Activated naive CD8-positive, alpha-beta T cell treated with anti-CD3 and anti-CD28 coated beads, Interleukin-2, amount 10 ng/mL, durations not matched to agents 7 days and 5 days (primary cell): ENCODE results near the gene PASK. TPM values are rescaled to one million over a fixed set of nuclear protein-coding genes. Genes with fewer than 3 reads are reported as not detected.

ENCODE experiments used
- ATAC-seq: fragments of 150-1000 bp; cut with Tn5 transposase; one replicate; pipeline ENCODE4 v1.10.0; 2021; ENCODE audit warnings: low read depth, moderate library complexity
- POLR2A ChIA-PET: fragments of 350-600 bp; sonication (Branson Sonifier 250); formaldehyde crosslinking; loops from one replicate; lab custom pipeline; 2021; ENCODE audit warnings: antibody characterized with exemption; lab: Charles Lee
- DNase-seq: peaks from one replicate; pipeline ENCODE4 v3.0.0; 2021
- H3K27ac Mint-ChIP-seq: one replicate; pipeline ENCODE4 v1.8.0; 2022; ENCODE audit warnings: mild to moderate bottlenecking, mixed read lengths
- H3K27me3 Mint-ChIP-seq: one replicate; pipeline ENCODE4 v1.8.0; 2022; ENCODE audit warnings: mild to moderate bottlenecking, moderate library complexity, mixed read lengths
- H3K36me3 Mint-ChIP-seq: one replicate; pipeline ENCODE4 v1.8.0; 2021; ENCODE audit warnings: mild to moderate bottlenecking, mixed read lengths
- H3K4me1 Mint-ChIP-seq: one replicate; pipeline ENCODE4 v1.8.0; 2021; ENCODE audit warnings: mixed read lengths
- H3K4me3 Mint-ChIP-seq: one replicate; pipeline ENCODE4 v1.8.0; 2022; ENCODE audit warnings: mild to moderate bottlenecking, moderate library complexity, mixed read lengths
- H3K9me3 Mint-ChIP-seq: one replicate; pipeline ENCODE4 v1.8.0; 2021; ENCODE audit warnings: mixed read lengths
- total RNA-seq, 2 experiments: library from RNA; stranded (reverse); gene quantifications; one replicate each; pipeline ENCODE4 v1.2.3, GENCODE V29; 2021

PASK gene
- total RNA-seq, 2 experiments from 2014 or later, result 132 to 153 TPM

DNA sequence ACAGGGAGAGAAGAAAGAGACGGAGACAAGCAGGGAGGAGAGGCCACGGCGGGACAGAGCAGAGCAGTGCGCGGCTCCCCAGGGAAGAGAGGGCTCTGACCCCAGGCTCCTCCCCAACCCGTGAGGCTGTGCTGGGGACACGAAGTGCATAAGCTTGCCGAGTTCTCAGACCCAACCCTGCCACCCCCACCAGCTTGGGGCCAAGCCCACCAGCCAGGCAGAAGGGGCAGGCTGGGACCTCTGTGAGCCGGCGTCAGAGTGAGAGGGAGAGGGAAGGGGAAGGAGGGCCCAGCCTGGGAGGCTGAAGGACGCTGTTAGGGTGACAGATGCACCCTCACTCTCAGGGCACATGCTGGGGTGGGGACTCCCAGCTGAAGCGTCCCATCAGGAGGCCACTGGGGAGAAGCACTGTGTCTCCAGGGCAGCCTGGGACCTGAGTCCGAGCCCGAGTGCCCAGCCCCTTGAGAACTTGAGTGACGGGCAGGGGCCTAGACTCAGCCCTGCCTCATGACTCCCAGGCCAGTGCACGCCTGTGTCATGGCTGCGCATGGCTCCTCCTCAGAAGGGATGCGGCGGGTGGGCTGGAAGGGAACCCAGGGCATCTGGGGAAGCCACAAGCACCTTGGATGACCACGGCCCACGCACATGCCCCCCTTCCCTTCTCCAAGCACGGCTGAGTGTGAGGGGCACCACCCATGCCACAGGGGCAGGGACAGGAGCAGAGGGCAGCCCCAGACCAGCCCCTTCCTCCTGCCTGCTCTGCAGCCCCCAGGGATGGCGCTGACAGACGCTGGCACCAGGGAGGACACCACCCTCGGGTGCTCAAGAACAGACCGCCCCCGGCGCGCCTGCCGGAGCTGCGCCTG lies 78.2 kb downstream of the PASK start:
- Mint-ChIP-seq H3K27me3 (no peaks in the 10 kb centered on the region), H3K4me3 (no peak overlapping the region), H3K27ac (no peak overlapping the region), H3K9me3 (no peaks in the 10 kb centered on the region), H3K36me3 (no peaks in the 10 kb centered on the region), H3K4me1 (no peaks in the 10 kb centered on the region)
- no peak for ATAC-seq
- DNase-seq, result no peak
- POLR2A ChIA-PET, result no interaction called here

DNA sequence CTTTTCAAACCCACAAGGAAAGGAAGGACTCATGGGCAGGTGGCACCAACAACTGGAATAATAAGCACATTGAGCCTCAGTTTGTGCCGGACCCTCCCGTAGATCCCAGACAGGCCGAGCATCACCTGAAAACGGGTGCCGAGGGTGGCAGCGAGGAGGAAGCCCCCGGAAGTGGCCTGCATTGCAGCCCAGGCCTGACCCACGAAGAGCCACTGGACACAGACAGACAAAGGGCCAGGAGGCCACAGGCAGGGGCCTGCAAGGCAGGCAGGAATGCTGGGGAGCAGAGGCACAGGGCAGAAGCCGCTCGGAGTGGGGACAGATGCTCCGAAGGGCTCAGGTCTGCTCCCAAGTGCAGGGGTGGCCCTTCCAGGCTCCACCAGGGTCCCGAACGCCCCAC lies 78.9 kb downstream of the PASK start:
- Mint-ChIP-seq H3K4me3 (no peak overlapping the region), H3K27me3 (no peaks in the 10 kb centered on the region), H3K27ac (no peak overlapping the region), H3K4me1 (no peaks in the 10 kb centered on the region), H3K36me3 (no peaks in the 10 kb centered on the region), H3K9me3 (no peaks in the 10 kb centered on the region)
- POLR2A ChIA-PET, result no interaction called here
- DNase-seq, result no peak
- ATAC-seq, result no peak

DNA sequence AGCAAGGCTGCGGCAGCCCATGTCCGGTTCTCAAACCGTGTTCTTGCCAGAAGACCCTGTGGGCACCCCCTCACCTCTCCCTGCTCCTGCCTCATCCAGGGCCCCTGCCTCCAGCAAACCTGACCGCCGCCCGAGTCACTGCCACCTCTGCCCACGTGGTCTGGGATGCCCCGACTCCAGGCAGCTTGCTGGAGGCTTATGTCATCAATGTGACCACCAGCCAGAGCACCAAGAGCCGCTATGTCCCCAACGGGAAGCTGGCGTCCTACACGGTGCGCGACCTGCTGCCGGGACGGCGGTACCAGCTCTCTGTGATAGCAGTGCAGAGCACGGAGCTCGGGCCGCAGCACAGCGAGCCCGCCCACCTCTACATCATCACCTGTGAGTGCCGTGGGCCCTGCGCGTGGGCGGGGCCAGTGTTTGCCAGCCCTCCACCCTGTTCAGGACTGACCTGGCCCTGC lies 79.4 kb downstream of the PASK start:
- no peak for ATAC-seq
- POLR2A ChIA-PET, result no interaction called here

DNA sequence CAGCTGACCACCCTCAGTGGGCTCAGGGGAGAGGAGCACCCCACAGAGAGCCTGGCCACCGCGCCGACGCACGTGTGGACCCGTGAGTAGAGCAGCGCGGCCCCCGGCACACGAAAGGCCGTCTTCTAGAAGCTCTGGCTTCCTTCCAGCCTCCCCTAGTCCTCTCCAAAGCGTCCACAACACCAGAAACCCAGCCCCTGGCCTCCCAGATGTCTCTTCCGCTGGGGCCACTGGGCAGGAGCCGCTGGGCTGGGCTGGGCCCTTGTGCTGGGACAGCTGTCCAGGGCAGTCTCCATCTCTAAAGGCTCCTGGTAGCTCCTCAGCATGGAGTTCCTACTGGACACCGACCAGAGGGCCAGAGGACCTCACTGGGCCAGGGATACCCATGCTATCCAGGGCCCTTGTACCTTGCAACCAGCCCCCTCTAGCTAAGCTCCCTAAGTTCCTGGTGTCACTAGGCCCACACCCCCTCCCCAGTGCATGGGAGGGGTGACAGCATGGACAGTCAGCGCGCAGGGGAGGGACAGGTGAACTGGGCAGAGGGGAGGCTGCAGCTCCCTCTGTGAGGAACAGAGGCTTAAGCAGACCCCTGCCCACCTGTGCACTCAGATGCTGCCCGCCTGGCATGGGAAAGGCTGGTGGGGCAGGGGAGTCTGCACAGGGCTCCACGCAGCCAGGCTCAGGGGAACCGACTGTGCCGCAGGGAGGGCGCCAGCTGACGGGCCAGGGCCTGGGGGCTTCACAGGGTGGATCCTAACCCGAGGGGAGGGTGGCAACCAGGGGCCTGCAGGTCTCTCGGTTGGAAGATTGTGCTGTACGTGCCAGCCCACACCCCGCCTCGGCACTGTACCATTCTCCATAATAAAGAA lies 80.1 kb downstream of the PASK start:
- Mint-ChIP-seq H3K27ac (no peak overlapping the region), H3K4me3 (no peak overlapping the region), H3K9me3 (no peaks in the 10 kb centered on the region), H3K36me3 (no peaks in the 10 kb centered on the region), H3K4me1 (peaks cover 2% of the 10 kb centered on the region), H3K27me3 (no peaks in the 10 kb centered on the region)
- ATAC-seq (no peak), DNase-seq (no peak)
- POLR2A ChIA-PET, result no interaction called here

More for the DNA sequence above, 79.4 kb downstream of the PASK start:
- Mint-ChIP-seq H3K4me3 (no peak overlapping the region), H3K4me1 (no peaks in the 10 kb centered on the region), H3K27me3 (no peaks in the 10 kb centered on the region), H3K27ac (no peak overlapping the region), H3K9me3 (no peaks in the 10 kb centered on the region), H3K36me3 (no peaks in the 10 kb centered on the region)
- no peak for DNase-seq

DNA sequence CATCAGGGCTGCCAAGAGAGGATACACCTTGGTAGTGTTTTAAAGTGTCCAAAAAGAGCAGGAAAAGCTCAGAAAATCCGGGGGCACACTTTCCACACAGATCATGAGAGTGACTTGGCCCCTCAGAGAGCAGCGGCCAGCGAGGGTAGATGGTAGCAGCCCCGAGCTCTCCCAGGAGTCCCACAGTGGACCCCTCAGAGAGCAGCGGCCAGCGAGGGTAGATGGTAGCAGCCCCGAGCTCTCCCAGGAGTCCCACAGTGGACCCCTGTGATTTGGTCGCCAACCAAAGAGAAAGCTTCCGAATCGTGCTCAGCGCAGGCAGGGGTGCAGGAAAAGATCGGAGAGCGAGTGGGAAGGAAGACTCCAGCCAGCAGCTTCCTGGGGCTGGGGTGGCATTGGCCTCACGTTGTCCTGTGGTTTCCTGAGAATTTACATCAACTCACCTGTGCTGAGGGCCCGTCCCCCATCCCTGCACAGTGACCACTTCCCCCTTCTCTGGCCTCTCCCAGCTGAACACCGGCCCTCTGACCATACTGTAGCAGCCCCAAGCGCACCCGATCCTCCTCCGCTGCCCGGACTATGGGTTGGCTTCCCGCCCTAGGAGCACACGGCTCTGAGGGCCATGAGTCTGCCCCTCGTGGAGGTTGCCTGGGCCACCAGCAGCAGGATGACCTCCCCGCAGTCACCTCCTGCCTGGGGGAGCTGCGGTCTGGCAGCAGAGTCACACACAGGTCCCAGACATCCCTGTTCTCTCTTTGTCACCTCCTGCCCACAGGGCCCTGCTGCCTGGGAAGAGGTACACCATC lies 80.9 kb downstream of the PASK start:
- peaks cover 4% of the 10 kb centered on the region for H3K4me1 Mint-ChIP-seq
- POLR2A ChIA-PET, result no interaction called here
- no peaks in the 10 kb centered on the region for H3K9me3 Mint-ChIP-seq
- no peak overlapping the region for H3K4me3 Mint-ChIP-seq
- ATAC-seq, result no peak
- no peak for DNase-seq
- H3K27ac Mint-ChIP-seq, result no peak overlapping the region
- H3K36me3 Mint-ChIP-seq, result no peaks in the 10 kb centered on the region
- H3K27me3 Mint-ChIP-seq, result no peaks in the 10 kb centered on the region

DNA sequence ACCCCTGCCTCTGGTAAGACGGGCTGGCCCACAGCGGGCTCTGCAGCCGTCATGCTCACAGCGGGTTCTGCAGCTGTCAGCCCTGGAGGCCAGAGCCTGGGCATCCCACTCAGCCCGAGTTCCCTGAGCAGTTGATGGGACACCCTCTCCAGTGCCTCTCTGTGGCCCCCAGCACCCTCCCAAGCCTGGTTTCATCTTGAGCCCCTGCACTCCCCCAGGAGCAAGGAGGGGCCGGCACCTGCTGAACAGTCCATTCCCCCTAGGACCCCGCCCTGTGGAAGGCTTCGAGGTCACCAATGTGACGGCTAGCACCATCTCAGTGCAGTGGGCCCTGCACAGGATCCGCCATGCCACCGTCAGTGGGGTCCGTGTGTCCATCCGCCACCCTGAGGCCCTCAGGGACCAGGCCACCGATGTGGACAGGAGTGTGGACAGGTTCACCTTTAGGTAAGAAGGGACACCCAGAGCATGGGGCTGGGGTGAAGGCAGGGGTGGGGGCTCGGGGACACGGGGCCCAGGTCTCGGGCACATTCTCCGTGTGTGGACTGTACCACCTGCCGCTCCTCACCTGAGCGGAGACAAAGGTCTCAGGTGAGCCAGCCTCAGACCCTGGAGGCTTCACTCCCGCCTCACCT lies 81.7 kb downstream of the PASK start:
- H3K4me3 Mint-ChIP-seq, result no peak overlapping the region
- DNase-seq, result no peak
- no peak for ATAC-seq
- H3K9me3 Mint-ChIP-seq, result no peaks in the 10 kb centered on the region
- H3K36me3 Mint-ChIP-seq, result no peaks in the 10 kb centered on the region
- H3K27me3 Mint-ChIP-seq, result no peaks in the 10 kb centered on the region
- peaks cover 4% of the 10 kb centered on the region for H3K4me1 Mint-ChIP-seq
- POLR2A ChIA-PET, result no interaction called here
- no peak overlapping the region for H3K27ac Mint-ChIP-seq

DNA sequence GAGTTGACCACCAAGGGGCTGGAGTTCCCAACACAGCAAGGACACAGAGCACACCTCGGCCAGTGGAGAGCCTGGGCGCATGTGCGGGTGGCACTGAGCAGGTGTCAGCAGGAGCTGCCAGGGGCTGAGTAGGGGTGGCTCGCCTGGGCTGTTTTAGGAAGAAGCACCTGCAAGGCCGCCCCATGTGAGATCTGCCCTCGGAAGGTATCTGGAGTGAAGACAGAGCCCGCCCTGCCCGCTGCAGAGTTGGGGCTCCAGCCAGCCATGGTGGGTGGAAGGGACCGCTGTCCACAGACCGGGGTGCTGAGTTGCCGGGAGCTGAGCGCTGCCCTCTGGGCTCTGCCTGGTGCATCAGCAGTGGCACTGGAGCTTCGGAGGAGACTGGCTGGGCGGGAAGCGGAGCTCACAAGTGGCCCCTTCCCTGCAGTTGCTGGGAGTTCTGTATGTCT lies 82.4 kb downstream of the PASK start:
- DNase-seq (peak; percentile 32), ATAC-seq (no peak)
- POLR2A ChIA-PET, result no interaction called here
- no peaks in the 10 kb centered on the region for H3K27me3 Mint-ChIP-seq
- no peaks in the 10 kb centered on the region for H3K36me3 Mint-ChIP-seq
- H3K4me3 Mint-ChIP-seq, result no peak overlapping the region
- no peak overlapping the region for H3K27ac Mint-ChIP-seq
- H3K4me1 Mint-ChIP-seq, result peaks cover 4% of the 10 kb centered on the region
- no peaks in the 10 kb centered on the region for H3K9me3 Mint-ChIP-seq

DNA sequence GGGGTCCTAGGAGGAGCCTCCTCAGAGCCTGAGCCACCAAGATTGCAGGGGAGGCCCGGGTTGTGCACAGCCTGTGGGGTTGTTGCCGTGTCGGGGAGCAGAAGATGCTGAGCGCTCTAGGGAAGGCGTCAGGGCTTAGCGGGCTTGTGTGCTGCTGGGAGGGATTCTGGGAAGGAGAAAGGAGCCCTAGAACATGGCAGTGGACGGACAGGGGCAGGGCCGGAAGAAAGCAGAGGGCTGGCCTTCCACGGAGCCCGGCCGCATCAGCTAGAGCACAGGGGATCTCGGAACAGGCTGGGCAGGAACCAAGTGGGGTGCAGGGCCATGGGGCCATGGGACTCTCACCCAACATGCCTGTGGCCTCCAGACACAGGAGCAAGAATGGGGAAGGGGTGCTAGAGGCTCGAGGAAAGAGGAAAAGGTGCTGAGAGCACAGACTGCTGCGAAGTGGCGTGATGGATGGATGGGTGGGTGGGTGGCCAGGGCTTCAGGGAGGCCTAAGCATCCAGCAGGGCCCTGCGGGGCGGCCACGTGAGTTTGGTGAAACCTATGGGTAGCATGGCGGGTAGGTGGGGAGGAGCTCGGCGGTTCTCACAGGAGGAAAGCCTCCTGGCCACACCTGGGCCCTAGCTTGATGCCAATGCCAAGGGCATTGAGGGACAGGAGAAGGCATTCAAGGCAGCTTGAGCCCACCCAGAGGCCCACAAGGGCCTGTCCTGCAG lies 82.9 kb downstream of the PASK start:
- Mint-ChIP-seq H3K4me1 (peaks cover 4% of the 10 kb centered on the region), H3K27ac (no peak overlapping the region), H3K36me3 (no peaks in the 10 kb centered on the region), H3K9me3 (no peaks in the 10 kb centered on the region), H3K27me3 (peaks cover 2% of the 10 kb centered on the region), H3K4me3 (no peak overlapping the region)
- DNase-seq, result no peak
- POLR2A ChIA-PET, result no interaction called here
- no peak for ATAC-seq

DNA sequence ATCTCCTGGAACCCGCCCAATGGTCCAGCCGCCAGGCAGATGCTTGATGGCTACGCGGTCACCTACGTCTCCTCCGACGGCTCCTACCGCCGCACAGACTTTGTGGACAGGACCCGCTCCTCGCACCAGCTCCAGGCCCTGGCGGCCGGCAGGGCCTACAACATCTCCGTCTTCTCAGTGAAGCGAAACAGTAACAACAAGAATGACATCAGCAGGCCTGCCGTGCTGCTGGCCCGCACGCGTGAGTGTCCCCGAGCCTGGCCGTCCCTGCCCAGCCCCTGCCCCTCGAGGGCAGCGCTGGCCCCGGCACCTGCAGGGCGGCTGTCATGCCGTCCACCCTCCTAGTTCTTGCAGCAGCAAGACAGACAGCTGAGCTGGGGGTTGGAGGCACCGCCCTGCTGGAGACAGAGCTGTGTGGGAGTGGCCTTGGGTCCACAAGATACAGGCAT lies 83.9 kb downstream of the PASK start:
- DNase-seq (no peak), ATAC-seq (no peak)
- H3K4me1 Mint-ChIP-seq, result peaks cover 4% of the 10 kb centered on the region
- POLR2A ChIA-PET, result interaction anchor here (0.7 kb wide), 1 partner anchor 27 kb away, joined by 4 read pairs; no protein-coding TSS in a partner anchor
- no peaks in the 10 kb centered on the region for H3K9me3 Mint-ChIP-seq
- no peak overlapping the region for H3K4me3 Mint-ChIP-seq
- H3K36me3 Mint-ChIP-seq, result no peaks in the 10 kb centered on the region
- peaks cover 2% of the 10 kb centered on the region for H3K27me3 Mint-ChIP-seq
- H3K27ac Mint-ChIP-seq, result no peak overlapping the region

DNA sequence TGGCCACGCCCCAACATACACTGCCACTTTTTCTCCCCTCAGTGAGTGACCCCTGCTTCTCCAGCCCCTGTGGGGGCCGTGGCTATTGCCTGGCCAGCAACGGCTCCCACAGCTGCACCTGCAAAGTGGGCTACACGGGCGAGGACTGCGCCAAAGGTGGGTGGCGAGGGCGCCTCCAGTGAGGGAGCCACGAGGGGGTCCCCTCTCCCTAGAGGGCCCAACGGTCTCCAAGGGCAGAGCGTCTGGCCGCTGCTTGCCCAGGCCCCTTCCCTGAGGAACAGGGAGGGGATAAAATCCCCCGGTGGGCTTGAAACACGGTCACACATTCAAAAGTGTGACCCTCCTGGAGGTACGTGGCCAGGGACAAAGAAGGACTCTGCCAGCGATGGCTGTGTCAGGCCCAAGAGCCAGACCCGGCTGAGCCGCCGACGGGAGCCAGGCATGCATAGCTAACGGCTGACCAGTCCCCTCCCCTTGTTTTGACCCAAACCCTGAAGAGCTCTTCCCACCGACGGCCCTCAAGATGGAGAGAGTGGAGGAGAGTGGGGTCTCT lies 84.4 kb downstream of the PASK start:
- peaks cover 2% of the 10 kb centered on the region for H3K27me3 Mint-ChIP-seq
- no peak overlapping the region for H3K27ac Mint-ChIP-seq
- DNase-seq (no peak), ATAC-seq (no peak)
- peaks cover 4% of the 10 kb centered on the region for H3K4me1 Mint-ChIP-seq
- no peak overlapping the region for H3K4me3 Mint-ChIP-seq
- no peaks in the 10 kb centered on the region for H3K36me3 Mint-ChIP-seq
- POLR2A ChIA-PET, result no interaction called here
- no peaks in the 10 kb centered on the region for H3K9me3 Mint-ChIP-seq

DNA sequence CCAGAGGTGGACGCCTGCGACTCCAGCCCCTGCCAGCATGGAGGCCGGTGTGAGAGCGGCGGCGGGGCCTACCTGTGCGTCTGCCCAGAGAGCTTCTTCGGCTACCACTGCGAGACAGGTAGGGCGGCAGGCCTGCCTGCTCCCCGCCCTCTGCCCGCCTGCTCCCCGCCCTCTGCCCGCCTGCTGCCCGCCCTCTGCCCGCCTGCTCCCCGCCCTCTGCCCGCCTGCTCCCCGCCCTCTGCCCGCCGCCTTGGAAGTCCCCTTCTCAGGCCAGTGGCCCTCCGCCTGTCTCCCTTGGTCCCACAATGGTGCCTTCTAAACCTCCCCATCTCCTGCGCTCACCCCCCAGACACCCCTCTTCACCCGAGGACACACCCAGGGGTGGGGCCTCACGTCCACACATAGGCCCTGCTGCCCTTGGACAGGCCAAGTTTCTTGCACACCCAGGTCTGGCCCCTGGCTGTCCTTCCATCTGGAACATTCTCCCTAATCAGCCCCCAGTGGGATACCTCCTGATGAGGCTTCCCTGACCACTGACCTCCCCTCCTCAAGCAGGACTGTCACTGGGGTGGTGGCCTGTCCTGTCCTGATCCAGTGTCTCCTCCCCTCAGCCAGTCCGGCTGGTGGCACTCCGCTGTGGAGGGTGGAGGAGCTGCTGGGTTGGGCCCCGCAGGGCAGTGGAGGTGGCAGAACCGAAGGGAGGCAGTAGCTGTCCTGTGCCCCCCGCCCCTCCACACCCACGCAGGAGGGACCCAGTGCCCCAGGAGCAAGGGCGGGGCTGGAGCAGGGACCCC lies 85.1 kb downstream of the PASK start:
- Mint-ChIP-seq H3K4me1 (peaks cover 4% of the 10 kb centered on the region), H3K27ac (peak overlapping the region; percentile 64), H3K9me3 (no peaks in the 10 kb centered on the region), H3K36me3 (no peaks in the 10 kb centered on the region), H3K27me3 (peaks cover 2% of the 10 kb centered on the region), H3K4me3 (peak overlapping the region; percentile 76)
- DNase-seq (peak; percentile 56), ATAC-seq (peak; percentile 68)
- POLR2A ChIA-PET, result no interaction called here
